Measurements from ENCODE around the gene CTXN3. TPM values are rescaled to one million over a fixed set of nuclear protein-coding genes. Genes with fewer than 3 reads are reported as not detected.

CTXN3 gene
- total and polyA plus RNA-seq, 2 donors (not counting 3 experiments of a cell fraction or from before 2014, with no cell fraction given), result not detected

- Histone ChIP-seq H3K9me1 (replicated peaks; ENCODE audit: control insufficient read depth, extremely low read depth, insufficient read depth, low read length) (no peaks in the 10 kb centered on the region), H3K36me3 (ENCODE audit: control insufficient read depth in 2 of 2, extremely low read depth in 1 of 2, insufficient read depth in 2 of 2, low read length in 2 of 2) (no peaks in the 10 kb centered on the region), H3K4me3 (replicated peaks in 1 of 3; ENCODE audit: insufficient read depth in 1 of 3, low read depth in 1 of 3, low read length in 3 of 3) (no peak overlapping the region), H4K20me1 (replicated peaks; ENCODE audit: control insufficient read depth, extremely low read depth, insufficient read depth, low read length) (no peaks in the 10 kb centered on the region), H3K4me2 (ENCODE audit: insufficient read depth, low read length) (no peak overlapping the region), H3K9ac (replicated peaks; ENCODE audit: extremely low read depth, insufficient read depth, low read length) (no peak overlapping the region), H3K79me2 (ENCODE audit: control insufficient read depth, insufficient read depth, low read length) (no peaks in the 10 kb centered on the region), H3K27me3 (ENCODE audit: control insufficient read depth in 2 of 2, insufficient read depth in 2 of 2, low read length in 2 of 2) (no peaks in the 10 kb centered on the region), H2AFZ (ENCODE audit: low read depth, low read length) (no peak overlapping the region), H3K27ac (ENCODE audit: insufficient read depth, low read depth, low read length) (no peak overlapping the region), H3K4me1 (ENCODE audit: control insufficient read depth, extremely low read depth, insufficient read depth, low read length) (no peaks in the 10 kb centered on the region), H3K9me3 (replicated peaks; ENCODE audit: control insufficient read depth, insufficient read depth, low read length) (no peaks in the 10 kb centered on the region)
- TF ChIP-seq MYC (IDR thresholded peaks at IDR 0.05; ENCODE audit: low read depth, low read length) (no peak), JUN (IDR thresholded peaks at IDR 0.05; ENCODE audit: borderline replicate concordance, insufficient read depth, insufficient read length, low read depth) (no peak), FOS (IDR thresholded peaks at IDR 0.05; ENCODE audit: borderline replicate concordance, insufficient read depth, low read length) (no peak), POLR2A (IDR thresholded peaks at IDR 0.05; ENCODE audit: low read depth, low read length) (no peak), GATA2 (IDR thresholded peaks at IDR 0.05; ENCODE audit: insufficient read depth, insufficient read length, low read depth, low read length) (no peak), POLR2AphosphoS5 (IDR thresholded peaks at IDR 0.05; ENCODE audit: insufficient read depth, low read depth, low read length) (no peak), MAX (IDR thresholded peaks at IDR 0.05; ENCODE audit: insufficient read depth, insufficient read length) (no peak), CTCF (IDR thresholded peaks at IDR 0.05; ENCODE audit: extremely low read depth in 1 of 2, insufficient read depth in 1 of 2, low read depth in 1 of 2, low read length in 2 of 2) (no peak), EZH2 (IDR thresholded peaks at IDR 0.05; ENCODE audit: borderline replicate concordance, low read depth, low read length, severe bottlenecking) (no peak)
- DNase-seq (ENCODE audit: low read depth, low spot score) (no peak), FAIRE-seq (no peak)
- intact Hi-C loops (cut with micrococcal nuclease) (no loop called here), dilution Hi-C loops (cut with MboI; ENCODE audit: extremely low pct_ligation_motif_present, low sequenced_read_pairs) (no loop called here)
- BruUV-seq (replicated peaks), result no TSS peak
- POLR2A ChIA-PET, result no interaction called here
- CTCF ChIA-PET, result interaction anchor here (1.0 kb wide), 1 partner anchor 59 kb away, joined by 3 read pairs; no protein-coding TSS in a partner anchor
These were observed 31.7 kb downstream of the CTXN3 start for GRCh38 chr5:127680595-127680994.
